HG02610 (cell line): ENCODE results near the gene CCNA2.

ENCODE experiments used
- ATAC-seq: cut with Tn5 transposase; IDR thresholded peaks from one replicate; pipeline ENCODE4 v1.9.1; 2021; ENCODE audit warnings: mild to moderate bottlenecking, moderate library complexity; ENCODE audit not compliant: unreplicated experiment

CCNA2 gene

DNA sequence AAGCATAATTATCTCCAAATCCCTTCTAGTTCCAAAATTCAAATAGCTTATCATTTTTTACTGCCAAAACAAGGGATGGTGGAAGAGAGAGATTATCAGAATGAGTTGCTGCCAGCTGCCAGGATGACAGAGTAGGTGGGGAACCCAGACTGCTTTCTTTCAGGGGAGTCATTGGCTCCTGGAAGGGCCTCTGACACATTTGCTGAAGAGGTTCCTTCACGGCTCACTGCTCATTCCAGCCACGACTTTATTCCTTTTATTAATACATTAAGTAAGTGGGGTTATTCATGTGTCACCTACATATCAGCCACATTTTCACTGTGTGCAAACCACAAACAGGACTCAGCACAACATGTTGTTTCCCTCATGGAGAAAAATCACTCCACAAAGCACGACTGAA, 46.1 kb downstream of the CCNA2 start:
- peak; percentile 84 for ATAC-seq

DNA sequence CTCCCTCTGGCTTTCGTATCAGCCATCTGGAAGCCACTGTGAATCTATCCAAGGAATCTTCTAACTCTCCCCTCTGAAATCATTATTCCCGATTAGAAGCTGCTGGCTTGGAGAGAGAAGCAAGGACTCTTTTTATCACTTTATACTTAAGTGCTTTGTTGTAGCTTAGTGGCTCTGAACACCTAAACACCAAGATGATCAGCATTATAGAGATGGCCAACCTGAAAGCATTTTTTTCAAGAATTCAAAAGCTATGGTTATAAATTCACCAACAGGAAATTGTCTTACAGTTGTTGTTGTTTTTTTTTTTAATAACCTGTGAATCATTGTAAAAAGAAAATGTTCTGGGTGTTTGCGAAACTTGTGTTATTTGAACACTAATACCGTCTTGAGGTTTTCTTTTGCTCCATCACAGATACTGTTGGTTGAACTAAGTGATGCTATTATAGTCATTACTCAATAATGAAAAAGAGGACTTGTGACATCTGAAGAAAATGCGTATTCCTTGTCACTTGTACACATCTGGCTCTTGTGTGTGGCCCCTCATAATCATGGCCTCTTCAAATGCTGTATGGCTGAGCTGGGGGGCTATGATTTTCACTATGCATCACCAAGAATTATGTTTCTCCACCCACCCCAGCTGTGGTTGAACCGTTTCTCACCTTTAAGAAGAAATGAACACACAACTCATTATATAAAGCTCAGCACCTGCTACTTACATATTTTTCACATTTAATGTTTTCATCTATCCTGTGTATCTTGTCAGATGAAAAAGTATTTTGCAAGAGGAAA, 46.9 kb downstream of the CCNA2 start:
- no peak for ATAC-seq

DNA sequence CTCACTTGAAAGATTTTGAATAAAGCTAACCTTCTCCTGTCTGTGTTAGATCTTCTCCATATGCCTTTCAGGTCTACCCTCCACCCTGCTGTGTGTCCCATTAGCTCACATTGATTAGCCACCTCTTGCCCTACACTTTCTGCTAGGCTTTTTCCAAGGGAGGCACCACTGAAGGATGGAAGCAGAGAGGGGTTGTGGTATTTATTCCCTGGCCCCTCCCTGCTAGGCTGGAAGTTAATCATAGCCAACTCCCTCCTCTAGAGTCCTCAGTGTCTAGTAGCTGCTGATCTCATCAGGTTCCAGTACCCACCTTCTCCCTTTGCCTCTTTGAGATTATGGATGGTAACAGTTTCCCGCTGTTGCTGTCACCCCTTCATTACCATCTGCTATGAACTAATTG, 49.8 kb downstream of the CCNA2 start:
- no peak for ATAC-seq

DNA sequence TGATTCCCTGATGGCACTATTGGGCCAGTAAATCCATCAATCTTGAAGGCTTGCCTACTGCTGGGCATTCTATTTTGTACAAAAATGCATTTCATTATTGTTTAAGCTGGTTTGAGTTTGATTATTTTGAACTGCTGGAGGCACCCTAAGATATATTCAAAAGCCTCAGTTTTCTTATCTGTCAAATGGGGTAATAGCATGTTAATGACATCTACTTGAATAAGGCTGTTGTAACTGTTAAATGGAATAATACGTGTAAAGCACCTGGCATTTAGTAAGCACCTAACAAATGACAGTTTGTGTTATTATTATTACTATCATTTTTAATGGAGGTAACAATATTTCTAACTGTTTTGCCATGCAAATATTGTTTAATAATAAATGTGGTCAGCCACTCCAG, 51.8 kb downstream of the CCNA2 start:
- ATAC-seq: no peak

DNA sequence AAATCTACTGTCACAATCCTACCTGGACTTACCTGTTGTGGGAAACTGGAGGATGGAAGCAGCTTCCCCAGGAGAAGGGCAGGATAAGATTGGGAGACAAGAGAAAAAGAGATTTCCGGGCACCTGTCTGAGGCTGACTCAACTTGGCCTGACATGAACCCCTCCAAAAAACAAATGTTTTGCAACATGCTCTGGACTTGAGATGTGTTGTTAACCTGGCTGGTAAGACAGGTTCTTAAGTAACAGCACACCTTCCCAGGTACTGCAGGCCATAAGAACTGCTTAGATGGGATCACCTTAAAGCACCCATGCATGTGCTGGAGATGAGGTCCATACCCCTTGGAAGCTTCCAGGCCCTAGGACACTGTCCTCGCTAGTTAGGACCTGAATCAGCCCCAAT, 54.3 kb downstream of the CCNA2 start:
- ATAC-seq: no peak

DNA sequence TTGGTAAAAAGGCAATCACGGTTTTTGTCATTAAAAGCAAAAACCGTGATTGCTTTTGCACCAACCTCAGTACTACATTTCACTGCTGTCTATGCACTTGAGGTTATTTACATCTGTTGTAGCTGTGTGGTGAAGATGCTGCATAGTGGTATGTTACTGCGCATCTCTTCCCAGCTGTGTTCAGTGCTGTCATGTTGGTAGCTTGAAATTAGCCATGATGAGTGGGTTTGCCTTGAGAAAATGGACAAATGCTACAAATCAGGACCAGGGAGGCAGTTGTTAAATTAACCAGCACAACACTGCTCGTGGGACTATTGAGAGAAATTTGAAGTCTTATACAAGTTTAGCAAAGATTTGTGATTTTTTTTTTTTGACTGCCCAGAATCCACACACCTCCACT, 56.5 kb downstream of the CCNA2 start:
- no peak for ATAC-seq
